HG02763 (cell line): ENCODE results near the gene CNPY1.
"Not testable (repeated sequence)": the region's sequence is repeated elsewhere in the genome, so short reads cannot be mapped to it uniquely, and the experiment has no call there.

Experiments used
- ATAC-seq: cut with Tn5 transposase; IDR thresholded peaks from one replicate; pipeline ENCODE4 v1.9.1; 2021; ENCODE audit warnings: mild to moderate bottlenecking, moderate library complexity; ENCODE audit not compliant: unreplicated experiment

CNPY1 gene

DNA sequence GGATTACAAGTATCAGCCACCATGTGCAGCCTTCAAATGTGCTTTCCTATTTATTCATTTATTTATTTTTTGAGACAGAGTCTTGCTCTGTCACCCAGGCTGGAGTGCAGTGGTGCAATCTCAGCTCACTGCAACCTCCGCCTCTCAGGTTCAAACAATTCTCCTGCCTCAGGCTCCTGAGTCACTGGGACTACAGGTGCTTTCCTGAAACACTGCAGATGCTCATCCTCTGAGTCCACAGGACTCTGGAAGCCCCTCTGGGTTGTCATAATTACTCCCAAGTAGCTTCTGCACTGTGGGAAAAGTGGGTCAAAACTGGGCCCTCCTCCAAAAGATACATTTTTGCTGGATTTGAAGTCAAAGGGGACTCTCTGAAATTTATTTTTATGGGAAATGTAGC lies at the start of gene CNPY1:
Gene CNPY1, minus strand, starts transcription at position 111 of the 400 bp plus-strand sequence. CDS start 630 bp downstream, outside the sequence.
- ATAC-seq, result not testable (repeated sequence)

DNA sequence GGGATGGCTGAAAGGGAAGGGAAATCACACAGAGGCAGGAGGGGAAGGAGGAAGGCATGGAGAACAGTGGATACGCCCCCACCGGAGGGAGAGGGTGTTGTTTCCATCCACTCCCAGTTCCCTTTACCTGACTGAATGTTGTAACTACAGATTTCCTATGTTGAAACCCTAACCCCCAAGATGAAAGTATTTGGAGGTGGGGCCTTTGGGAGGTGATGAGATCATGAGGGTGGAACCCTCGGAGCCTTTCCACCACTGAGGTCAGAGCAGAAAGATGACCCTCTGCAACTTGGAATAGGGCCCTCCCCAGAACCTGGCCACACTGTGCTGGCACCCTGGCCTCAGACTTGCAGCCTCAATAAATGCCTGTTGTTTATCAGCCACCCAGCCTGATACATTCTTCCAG lies 48.6 kb upstream of the CNPY1 start:
- no peak for ATAC-seq

DNA sequence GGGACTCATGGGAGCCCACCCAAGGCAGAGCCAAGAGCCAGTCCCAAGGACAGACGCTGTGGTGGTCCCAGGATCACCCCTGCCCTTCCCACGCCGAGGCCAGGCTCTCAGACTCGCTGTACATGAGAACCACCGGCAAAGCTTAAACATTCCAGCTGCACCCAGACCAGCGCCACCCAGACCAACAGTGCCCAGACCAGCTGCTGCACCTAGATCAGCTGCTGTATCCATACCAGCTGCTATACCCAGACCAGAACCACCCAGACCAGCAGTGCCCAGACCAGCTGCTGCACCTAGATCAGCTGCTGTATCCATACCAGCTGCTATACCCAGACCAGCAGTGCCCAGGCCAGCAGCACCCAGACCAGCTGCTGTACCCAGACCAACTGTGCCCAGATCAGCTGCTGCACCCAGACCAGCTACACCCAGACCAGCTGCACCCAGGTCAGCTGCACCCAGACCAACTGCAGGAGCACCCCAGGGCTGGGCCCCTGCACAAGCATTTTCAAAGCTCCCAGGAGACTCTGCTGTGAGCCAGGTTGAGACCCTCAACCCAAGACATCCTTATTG lies 47.9 kb upstream of the CNPY1 start:
- no peak for ATAC-seq

DNA sequence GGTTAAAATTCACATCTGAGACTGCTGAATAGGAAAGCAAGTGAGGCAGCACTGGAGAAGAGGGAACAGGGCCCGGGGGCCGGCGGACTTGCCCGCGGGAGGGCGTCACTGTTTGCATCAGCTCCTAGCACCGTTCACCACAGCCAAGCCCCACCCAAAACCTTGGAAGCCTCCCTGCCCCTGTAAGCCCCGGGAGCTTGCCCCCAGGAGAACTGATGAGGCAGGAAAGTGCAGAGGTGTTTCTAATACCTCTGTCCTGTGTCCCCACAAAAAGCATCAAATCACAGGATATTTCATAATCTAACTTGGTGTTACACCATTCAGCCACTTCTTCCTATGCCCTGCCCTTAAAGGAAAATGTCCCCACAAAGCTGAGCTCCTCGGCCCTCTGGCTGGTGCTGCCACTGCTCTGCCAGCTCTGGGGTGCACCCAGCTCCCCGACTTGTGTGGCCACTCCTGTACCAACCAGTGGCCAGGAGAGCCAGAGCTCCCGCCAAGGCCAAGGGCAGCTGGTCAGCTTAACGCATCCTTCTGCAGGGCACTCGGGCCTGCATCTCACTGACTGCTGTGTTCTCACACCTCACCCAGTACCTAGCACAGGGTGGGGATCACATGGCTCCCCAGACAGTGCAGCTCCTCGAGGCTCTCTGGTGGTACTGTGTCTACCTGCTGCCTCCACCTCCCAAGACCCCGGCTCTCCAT lies 47.3 kb upstream of the CNPY1 start:
- no peak for ATAC-seq

DNA sequence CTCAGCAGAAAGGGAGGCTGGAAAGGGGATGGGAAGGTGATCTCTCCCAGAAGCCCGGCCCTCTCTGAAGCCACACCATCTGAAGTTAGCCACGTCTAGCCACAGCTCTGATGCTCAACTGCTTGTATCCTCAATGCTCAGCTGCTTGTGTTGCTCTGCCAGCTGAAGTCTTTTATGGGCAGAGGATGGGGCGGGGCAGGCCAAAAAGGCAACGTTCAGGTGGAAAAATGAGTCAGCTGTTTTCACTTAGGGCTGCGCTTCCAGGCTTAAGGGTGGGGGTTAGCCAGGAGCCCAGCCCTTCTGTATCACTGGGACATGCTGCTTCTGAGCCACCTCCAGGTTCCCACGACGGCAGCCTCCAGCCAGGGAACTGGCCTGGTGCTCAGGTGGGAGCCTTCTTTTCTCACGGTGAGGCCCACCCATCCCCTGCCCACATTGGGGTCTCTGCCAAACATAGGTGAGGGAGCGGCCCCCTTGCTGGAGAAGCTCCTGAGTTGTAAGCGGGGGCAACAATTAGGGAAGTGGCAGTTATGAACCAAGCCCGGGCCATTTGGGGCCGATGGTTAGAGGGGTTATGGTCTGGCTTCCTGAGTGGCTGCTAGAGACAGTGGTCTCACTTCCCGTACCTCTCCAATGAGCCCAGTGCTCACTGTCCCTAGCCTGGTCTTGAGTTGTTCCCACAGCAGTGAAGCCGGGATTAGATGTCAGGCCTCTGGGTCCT lies 44.9 kb upstream of the CNPY1 start:
- no peak for ATAC-seq

DNA sequence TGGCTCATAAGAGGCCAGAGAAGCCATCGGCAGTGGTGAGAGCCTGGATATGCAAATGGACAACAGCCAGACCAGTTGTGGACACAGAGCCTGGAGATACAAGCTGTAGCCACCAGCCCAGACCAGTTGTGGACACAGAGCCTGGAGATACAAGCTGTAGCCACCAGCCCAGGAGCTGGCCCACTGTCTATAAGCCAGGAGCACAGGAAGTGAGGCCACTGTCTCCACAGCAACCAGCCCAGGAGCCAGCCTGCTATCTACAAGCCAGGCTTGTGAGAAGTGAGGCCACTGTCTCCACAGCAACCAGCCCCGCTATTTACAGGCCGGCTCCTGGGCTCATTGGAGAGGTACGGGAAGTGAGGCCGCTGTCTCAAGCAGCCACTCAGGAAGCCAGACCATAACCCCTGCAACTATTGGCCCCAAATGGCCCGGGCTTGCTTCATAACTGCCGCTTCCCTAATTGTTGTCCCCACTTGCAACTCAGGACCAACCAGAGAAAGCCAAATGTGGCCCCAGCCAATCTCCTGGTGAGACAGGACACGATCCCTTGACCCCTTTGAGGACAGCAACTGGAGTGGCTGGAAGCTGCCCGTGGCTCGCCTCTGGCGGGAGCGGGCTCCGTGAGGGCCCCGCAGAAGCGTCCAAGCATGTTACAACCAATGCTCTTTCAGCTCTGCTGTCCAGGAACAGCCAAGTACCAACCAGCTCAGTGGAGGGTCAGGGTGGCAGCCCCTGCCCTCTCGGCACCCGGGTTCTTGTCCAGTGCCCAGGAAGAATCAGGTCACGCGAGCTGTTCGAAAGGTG lies 44.1 kb upstream of the CNPY1 start:
- ATAC-seq, result no peak

DNA sequence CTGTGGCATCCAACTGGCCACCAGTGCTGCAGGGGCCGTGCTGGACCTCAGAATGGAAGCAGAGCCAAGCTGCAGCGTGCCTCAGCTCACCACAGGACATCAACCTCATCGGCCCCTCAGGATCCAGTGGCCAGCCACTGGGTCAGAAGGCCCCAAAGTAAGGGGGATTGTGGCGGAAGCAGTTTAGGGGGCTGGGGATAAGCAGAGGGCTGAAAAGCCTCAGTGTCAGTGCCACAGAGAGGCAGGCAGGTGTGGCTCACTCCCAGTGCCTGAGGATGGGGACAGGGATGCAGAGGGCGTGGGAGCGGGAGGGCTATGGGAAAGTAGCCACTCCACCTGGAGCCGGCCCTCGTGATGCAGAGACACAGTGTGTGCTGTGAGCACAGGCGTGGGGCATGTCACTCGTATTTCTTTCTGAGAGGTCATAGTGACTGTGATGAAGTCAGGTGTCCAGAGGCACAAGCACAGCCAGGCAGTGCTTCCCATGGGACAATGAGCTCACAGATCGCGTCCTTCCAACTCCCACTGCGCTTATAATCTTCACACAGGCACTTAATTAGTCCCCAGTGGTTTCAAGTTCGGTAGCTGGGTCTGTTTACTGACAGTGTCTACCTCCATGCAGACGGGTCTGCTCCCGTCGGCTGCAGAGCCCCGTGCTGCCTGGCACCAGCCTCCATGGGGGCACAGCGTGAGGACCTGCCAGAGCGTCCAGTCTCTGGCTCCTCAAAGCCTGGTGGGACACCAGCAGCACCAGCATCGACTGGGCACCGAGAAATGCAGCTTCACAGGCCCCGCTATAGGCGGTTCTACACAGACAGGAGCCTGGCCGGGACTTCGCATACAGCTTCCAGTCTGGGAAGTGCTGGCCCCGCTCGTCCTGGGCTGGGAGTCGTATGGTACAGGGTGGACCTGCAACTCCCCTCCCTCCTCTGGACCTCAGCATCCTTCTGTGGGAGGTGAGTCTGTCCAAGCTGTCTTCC lies 42.9 kb upstream of the CNPY1 start:
- ATAC-seq, result no peak

DNA sequence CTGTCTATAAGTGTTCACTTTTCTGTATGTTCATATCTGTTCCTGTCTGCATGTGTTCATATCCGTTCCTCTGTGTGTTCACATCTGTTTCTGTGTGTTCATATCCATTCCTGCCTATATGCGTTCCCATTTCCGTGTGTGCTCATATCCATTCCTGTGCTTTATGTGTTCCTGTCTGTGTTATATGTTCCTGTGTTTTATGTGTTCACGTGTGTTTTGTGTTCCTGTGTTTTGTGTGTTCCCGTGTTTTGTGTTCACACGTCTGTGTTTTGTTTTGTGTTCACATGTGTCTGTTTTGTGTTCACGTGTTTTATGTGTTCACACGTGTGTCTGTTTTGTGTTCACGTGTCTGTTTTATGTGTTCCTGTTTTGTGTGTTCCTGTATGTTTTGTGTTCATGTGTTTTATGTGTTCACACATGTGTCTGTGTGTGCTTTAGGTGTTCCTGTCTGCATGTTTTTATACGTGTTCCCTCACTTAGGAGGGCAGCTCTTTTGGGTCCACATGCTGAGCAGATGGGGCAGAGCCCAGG lies 42.2 kb upstream of the CNPY1 start:
- ATAC-seq, result no peak

DNA sequence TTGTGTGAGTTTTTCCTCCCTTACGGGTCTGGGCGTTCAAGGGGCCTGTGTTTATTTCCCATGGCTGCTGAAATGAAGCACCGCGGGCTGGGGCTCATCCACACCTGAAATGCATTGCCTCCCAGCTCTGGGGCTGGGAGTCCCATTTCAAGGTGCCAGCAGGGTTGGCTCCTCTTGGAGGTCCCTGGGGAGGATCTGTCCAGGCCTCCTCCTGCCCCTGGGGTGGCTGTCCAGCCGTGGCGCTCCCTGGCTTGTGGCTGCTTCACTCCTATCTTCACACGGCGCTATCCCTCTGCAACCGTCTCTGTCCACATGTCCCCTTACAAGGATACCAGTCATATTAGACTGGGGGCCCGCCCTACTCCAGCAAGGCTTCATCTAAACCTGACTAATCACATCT lies 41.1 kb upstream of the CNPY1 start:
- ATAC-seq, result no peak

DNA sequence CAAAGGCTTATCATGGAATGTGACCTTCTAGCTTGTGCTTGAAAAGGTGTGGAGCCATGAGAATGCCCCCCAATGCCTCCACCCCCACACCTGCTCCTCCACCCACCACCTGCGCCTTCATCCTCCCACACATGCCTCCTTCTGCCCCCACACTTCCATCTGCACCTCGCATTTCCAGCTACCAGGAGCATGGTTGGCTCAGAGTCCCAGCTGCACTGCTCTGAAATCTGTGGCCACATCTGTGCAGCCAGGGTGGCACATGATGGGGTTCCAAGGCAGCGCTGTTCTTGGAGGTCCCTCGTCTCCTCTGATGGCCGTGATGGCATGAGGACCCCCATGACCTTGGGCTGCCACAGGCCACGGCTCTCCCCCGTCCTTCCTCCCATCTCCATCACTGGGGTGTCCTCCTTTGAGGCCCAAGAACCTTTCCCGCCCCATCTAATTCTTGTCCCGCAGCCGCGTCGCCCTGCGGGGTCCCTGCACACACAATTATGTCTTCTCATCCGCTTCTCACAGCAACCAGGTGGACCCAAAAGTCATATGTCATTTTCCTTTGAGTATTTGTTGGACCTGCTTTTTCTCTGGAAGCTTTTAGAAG lies 40.6 kb upstream of the CNPY1 start:
- ATAC-seq, result no peak

DNA sequence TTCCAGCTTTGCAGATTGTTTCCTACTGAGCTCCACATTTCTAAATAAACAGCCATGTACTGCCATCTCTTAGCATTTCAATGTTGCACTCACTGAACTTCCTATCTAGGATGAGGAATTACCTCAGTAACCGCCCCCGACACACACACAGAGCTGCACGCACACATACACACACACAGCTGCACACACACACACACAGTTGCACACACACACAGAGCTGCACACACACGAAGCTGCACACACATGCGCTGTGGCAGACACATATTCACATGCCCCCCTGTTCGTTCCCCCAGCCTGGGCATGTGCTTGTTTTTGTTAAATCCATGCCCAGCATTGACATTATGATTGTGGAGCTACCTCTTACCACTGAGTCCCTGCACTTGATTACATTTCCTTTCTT lies 39.6 kb upstream of the CNPY1 start:
- no peak for ATAC-seq

DNA sequence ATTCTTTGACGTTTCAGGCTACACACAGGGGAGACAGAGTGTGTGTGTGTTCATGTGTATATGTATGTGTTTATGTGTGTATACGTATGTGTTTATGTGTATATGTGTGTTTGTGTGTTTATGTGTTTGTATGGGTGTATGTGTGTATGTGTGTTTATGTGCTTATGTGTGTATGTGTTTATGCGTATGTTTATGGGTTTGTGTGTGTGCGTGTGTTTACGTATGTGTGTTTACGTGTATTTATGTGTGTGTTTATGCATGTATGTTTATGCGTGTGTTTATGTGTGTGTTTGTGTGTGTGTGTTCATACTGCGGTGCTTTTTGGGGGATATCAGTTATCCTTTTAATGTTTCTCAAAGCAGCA lies 39.2 kb upstream of the CNPY1 start:
- no peak for ATAC-seq

DNA sequence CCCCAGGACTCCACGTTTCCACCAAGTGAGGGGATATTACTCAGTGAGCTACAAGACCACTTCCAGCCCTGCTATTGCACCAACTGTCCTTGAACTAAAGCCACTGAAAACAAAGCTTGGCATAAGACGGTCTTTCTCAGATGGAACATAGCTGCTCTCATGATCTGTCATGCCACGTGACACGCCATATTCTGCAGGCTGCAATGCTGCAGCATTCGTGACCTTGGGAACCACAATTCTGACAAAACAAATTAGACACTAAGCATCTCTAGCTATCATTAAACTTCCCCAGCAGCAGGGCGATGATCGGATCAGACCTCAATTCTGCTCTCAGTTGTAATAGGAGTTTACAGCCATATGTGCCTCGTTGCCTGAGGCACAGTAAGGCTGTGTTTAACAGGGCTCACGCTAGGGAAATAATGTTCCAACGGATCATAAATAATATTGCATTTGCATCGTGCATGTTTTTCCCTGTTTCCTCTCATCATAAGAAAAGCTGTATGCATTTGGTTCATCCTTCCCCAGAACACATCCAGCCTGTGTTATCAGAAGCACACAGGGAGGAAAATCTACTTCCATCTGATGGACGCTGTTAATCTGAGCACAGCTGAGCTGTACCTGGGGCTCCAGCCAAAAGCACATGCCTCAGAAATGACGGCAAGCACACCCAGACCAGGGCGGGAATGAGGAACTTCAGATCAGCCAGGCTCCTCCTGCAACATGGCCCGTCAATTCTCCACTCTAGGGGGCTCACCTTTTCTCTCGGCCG lies 38.6 kb upstream of the CNPY1 start:
- no peak for ATAC-seq

DNA sequence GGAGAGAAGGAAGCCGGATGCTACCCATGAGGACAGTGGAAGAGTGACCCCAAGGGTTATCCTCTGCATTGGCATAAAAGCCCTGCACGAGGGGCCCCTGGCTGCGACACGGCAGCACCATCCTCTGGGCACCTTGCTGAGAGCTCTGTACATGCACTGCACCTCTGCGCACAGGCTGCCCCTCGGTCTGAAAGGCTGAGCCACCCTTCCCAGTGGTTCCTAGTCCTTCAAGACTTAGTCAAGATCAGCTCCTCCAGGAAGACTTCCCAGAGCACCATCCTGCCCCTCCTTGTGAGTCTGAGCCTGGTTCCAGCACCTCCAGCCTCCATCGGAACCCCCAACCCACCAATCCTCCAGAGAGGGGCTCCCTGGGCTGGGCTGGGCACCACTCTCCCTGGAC lies 37.9 kb upstream of the CNPY1 start:
- no peak for ATAC-seq

DNA sequence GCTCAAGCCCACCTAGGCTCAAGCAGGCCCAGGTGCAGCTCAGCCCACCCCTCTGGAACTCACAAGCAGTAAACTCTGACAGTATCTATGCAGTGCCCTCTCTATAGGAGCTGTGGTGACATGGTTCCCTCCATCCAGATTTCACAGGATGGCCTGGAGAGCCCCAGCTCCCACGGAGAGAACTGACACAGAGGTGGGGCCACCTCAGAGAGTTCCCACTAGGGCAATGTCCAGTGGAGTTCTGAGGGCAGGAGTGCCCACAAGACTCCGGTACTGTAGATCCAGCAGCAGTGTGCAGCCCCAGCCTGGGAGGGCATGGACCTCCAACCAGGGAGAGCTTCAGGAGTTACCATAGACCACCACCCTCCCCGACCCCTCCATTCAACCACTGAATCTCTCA lies 37.3 kb upstream of the CNPY1 start:
- ATAC-seq, result no peak

DNA sequence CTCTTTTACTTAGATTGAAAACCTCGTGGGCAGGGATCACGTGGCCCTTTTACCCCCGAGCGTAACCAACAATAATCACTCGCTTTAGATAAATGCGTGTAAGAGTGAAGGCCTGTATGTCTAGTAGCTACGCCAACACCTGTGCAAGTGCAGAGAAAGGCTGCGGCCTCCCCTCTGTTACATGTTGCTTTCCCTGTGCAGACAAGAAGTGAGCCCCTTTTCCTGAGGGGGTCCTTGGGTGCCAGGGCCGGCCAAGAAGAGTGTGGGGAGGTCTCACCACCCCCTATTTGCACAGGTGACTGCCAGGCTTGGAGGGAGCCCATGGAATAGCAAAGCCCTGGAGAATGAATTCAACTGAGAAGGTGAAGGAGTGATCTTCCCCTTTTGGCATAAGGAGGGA lies 35.6 kb upstream of the CNPY1 start:
- ATAC-seq, result no peak

DNA sequence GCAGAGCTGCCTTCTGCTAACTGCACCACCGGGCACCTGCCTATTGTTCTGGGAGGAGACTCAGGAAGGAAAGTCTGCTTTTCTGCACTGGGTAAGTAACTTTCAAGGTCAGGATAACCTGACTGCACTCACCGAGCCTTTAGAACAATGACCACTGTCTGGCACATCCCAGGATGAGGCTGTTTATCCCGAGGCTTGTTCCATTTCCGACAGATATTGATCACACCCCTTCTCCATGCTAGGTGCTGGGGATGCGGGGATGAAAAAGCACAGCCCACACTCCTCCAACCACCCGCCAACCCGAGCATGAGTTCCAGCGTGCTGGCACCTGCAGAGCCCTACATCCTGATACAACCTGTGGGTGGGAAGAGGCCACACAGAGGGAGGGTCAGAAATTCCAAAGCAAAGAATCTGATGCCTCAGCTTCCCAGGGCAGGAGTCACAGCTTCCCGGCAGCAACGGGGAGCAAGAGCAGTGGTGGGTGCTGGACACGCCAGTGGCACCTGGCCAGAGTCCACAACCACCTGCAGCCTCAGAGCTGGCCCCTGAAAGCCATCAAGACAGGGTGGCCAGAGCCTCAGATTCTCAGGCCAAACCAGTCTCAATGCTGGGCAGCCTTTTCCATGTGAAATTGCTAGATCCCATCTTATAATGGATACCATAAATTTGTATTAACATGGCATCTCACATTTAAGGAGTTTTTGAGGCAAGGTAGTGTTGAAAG lies 34.9 kb upstream of the CNPY1 start:
- ATAC-seq, result no peak

DNA sequence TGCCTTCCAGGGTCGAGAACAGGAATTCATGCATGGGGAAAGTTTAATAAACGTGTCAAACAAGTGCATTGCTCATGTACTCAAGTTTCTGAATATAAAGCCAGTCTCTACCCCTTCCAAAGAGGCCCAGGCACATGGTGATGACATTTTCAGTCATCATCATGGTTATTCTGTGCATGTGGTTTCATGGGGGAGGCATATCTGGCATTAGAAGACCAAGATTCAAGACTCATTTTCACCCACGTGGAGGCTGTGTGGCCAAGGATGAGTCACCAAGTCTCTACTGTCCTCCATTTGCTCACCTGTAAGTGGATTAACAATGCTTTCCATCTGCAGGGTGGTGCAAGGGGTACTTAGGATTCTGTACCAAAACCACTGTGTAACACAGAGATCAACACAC lies 34.0 kb upstream of the CNPY1 start:
- ATAC-seq, result no peak
